ENCODE results near the gene TOB1.

The TOB1 gene

DNA sequence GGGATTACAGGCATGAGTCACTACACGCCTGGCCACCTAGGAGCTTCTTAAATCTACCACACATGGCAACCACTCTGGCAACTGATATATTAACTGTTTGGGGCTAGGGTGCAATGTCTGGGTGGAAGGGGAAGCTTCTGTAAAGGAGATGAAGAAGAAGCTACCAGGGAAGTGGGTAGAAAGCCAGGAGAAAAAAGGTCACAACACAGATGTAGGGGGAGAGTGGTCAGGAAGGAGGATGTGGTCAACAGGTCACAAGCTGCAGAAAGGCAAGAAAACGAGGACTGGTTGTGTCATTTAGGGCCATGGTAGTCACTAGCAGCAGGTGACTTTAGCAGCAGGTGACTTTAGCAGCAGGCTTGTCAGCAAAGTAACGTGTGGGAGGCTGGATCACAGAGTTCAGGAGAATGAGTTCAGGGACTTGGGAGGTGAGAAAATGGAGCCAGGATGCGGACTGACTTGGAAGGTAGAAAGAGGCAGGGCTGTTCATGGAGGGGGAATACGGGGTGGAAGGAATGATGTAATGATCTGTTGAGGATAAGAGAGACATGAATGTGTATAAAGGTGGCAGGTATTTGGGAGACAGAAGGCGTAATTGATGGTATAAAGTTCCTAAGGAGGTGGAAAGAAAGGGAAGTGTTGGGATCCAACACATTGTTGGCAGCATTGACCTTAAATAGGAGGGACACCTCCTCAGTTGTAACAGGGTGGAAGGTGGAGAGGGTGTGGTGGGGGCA lies 47.1 kb downstream of the TOB1 start:
- H3K27ac ChIP-seq: no peak overlapping the region
- peaks cover 13% of the 10 kb centered on the region for H3K9me3 ChIP-seq (ENCODE audit: severe bottlenecking)
- TF ChIP-seq, protein P1, sequence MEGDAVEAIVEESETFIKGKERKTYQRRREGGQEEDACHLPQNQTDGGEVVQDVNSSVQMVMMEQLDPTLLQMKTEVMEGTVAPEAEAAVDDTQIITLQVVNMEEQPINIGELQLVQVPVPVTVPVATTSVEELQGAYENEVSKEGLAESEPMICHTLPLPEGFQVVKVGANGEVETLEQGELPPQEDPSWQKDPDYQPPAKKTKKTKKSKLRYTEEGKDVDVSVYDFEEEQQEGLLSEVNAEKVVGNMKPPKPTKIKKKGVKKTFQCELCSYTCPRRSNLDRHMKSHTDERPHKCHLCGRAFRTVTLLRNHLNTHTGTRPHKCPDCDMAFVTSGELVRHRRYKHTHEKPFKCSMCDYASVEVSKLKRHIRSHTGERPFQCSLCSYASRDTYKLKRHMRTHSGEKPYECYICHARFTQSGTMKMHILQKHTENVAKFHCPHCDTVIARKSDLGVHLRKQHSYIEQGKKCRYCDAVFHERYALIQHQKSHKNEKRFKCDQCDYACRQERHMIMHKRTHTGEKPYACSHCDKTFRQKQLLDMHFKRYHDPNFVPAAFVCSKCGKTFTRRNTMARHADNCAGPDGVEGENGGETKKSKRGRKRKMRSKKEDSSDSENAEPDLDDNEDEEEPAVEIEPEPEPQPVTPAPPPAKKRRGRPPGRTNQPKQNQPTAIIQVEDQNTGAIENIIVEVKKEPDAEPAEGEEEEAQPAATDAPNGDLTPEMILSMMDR (IDR thresholded peaks at IDR 0.05; ENCODE audit: low read depth, low read length): no peak
- DNase-seq: no peak
- H3K27me3 ChIP-seq (ENCODE audit: insufficient read depth, low read depth, severe bottlenecking): no peaks in the 10 kb centered on the region
- H3K36me3 ChIP-seq: no peaks in the 10 kb centered on the region
- no peak overlapping the region for H3K4me3 ChIP-seq (ENCODE audit: low read depth, low read length)

DNA sequence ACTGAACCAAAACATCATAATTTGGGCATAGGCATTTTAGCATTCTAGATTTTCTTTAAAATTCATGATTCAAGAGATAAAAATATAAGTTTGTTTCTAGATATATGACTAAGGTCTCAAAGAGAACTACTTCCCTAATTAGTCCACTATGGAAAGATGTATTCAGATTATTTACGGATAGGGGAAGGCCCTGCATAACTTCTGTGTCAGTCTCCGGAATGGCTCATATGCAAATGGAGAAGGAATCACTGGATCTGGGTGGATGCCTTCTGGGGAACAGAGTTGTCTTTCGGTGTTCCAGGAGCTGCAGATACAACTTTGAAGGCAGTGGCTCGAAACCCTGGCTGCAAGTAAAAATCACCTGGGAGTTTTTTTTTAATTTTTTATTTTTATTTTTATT lies 47.9 kb downstream of the TOB1 start:
- Histone ChIP-seq H3K9me3 (ENCODE audit: severe bottlenecking) (peaks cover 13% of the 10 kb centered on the region), H3K27me3 (ENCODE audit: insufficient read depth, low read depth, severe bottlenecking) (no peaks in the 10 kb centered on the region), H3K36me3 (no peaks in the 10 kb centered on the region), H3K4me3 (ENCODE audit: low read depth, low read length) (no peak overlapping the region), H3K27ac (no peak overlapping the region)
- DNase-seq: no peak
- TF ChIP-seq, protein P1 (IDR thresholded peaks at IDR 0.05; ENCODE audit: low read depth, low read length): no peak

DNA sequence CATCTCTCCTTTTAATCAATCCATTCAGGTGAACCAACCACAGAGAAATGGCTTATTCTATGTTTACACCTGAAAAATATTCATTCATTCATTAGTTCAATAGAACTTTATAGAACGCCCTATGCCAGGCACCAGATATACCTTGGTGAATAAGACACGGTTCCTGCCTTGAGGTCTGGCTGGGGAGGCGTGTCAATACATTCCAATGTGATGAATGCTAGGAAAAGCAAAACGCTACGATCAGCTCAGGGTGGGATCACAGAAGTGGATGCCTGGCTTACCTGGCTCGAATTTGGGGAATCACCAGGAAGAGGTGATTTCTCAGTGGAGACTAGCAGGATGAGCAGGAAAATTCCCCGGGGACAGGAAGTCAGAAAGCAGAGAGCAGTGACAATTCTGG lies 48.3 kb downstream of the TOB1 start:
- Histone ChIP-seq H3K9me3 (ENCODE audit: severe bottlenecking) (peaks cover 13% of the 10 kb centered on the region), H3K36me3 (no peaks in the 10 kb centered on the region), H3K4me3 (ENCODE audit: low read depth, low read length) (no peak overlapping the region), H3K27me3 (ENCODE audit: insufficient read depth, low read depth, severe bottlenecking) (no peaks in the 10 kb centered on the region), H3K27ac (no peak overlapping the region)
- TF ChIP-seq, protein P1 (IDR thresholded peaks at IDR 0.05; ENCODE audit: low read depth, low read length): no peak
- no peak for DNase-seq

DNA sequence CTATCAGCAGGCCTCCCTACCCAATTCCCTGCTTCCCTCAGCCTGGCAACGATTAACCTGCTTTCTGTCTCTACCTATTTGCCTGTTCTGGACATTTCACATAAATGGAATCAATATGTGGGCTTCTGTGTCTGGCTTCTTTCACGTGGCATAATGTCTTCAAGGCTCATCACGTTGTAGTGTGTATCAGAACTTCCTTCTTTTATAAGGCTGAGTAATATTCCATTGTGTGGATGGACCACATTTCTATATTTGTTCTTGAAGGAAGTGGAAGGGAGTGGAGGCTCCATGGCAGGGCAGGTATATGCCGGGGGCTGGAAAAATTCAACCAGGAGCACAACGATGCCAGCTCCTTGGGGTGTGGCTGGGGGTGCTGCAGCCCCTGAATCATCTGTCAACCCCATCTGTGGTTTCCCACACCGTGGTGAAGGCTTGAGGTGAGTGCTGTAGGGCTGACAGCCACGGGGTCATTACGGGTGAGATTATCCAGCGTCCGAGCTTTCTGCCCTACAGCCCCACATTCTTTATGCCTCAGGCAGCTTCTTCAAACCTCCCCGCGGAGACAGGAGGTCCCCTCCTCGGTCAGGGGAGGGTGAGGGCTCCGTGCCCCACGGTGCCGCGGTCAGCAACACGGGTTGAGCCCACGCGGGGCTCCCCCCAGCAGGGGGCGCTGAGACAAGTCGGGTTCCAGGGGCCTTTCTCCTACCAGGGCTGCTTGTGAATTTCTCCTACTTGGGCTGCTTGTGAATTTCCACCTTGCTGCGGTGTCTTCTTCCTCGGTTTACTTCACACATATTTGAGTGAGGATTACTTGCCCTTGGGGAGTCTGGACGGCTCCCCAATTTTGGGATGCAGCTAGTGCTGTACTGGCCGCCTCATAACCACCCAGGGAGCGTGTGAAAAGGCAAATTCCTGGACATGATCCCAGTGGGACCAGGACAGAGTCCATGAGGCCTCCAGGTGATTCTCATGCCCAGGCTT lies 49.1 kb downstream of the TOB1 start:
- Histone ChIP-seq H3K4me3 (ENCODE audit: low read depth, low read length) (no peak overlapping the region), H3K27me3 (ENCODE audit: insufficient read depth, low read depth, severe bottlenecking) (no peaks in the 10 kb centered on the region), H3K9me3 (ENCODE audit: severe bottlenecking) (peaks cover 12% of the 10 kb centered on the region), H3K27ac (no peak overlapping the region), H3K36me3 (no peaks in the 10 kb centered on the region)
- DNase-seq: peak; percentile 68
- TF ChIP-seq, protein P1 (IDR thresholded peaks at IDR 0.05; ENCODE audit: low read depth, low read length): peak; percentile 91

DNA sequence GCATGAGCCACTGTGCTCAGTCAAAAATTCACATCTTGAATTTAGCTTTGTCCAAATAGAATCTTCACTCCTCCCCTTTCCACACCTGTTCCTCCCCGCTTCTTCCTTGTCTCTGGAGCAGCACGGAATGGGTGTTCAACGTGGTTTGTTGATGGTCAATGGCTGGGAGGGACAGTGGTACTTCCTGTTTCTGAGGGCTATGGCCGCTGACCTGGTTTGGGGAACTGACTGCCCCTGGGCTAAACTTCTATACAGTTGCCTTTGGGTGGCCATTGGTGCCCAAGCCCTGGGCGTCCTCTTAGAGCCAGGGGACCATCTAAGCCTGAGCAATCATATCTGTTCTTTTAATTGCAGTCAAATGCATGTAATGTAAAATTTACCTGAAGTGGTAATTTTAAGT lies 49.9 kb downstream of the TOB1 start:
- no peak for DNase-seq
- TF ChIP-seq, protein P1 (IDR thresholded peaks at IDR 0.05; ENCODE audit: low read depth, low read length): no peak
- no peaks in the 10 kb centered on the region for H3K36me3 ChIP-seq
- no peak overlapping the region for H3K4me3 ChIP-seq (ENCODE audit: low read depth, low read length)
- no peak overlapping the region for H3K27ac ChIP-seq
- peaks cover 6% of the 10 kb centered on the region for H3K9me3 ChIP-seq (ENCODE audit: severe bottlenecking)
- no peaks in the 10 kb centered on the region for H3K27me3 ChIP-seq (ENCODE audit: insufficient read depth, low read depth, severe bottlenecking)
